ENCODE data around the gene CDH23.

Gene CDH23

GRCh38 chr10:71703577-71703976 is 306.9 kb downstream of the CDH23 start:
- DNase-seq (ENCODE audit: low read depth) = no peak
- no peak overlapping the region for H3K4me3 ChIP-seq (ENCODE audit: low read depth, low read length)
- TF ChIP-seq CTCF (IDR thresholded peaks at IDR 0.05; ENCODE audit: control insufficient read depth, extremely low read depth, insufficient read depth) = no peak

GRCh38 chr10:71704816-71705215 is 308.1 kb downstream of the CDH23 start:
- no peak for TF ChIP-seq CTCF (IDR thresholded peaks at IDR 0.05; ENCODE audit: control insufficient read depth, extremely low read depth, insufficient read depth)
- no peak for DNase-seq (ENCODE audit: low read depth)
- H3K4me3 ChIP-seq (ENCODE audit: low read depth, low read length) = no peak overlapping the region

GRCh38 chr10:71705582-71705981 is 308.9 kb downstream of the CDH23 start:
- no peak overlapping the region for H3K4me3 ChIP-seq (ENCODE audit: low read depth, low read length)
- TF ChIP-seq CTCF (IDR thresholded peaks at IDR 0.05; ENCODE audit: control insufficient read depth, extremely low read depth, insufficient read depth) = no peak
- no peak for DNase-seq (ENCODE audit: low read depth)

DNA sequence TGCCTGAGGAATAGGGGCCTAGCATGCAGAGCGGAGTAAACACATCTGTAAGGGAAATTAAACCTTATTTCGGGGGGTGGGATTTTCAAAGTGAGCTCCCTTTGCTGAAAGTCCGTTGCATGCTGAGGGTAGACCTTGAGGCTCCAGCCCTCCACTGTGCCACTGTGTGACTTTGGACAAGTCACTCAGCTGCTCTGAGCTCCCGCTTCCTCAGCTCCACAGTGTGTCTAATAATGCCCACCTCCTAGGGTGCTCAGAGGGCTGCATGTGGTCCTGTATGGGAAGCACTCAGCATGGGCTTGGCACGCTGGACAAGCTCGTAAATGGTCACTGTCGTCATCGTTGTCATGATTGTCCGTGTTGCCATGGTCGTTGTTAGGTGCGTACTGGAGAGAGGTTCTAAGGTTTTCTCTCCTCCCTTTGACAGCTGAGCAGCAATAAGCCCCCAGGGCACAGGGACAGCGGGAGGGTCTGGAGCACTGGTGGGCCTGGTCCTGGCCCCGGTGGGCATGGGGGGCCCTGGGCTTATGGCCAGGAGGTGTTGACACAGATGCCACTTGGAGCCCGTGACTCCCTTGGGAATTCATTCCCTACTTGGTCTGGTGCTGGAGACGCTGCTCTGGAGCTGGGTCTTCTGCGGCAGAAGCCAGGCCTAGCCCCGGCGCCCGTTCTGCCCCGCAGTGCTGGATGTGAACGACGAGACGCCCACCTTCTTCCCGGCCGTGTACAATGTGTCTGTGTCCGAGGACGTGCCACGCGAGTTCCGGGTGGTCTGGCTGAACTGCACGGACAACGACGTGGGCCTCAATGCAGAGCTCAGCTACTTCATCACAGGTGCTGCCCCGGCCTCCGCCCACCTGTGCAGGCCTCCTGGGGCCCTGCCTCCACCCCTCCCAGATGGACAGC is 309.7 kb downstream of the CDH23 start:
- DNase-seq (ENCODE audit: low read depth) = no peak
- no peak for TF ChIP-seq CTCF (IDR thresholded peaks at IDR 0.05; ENCODE audit: control insufficient read depth, extremely low read depth, insufficient read depth)
- no peak overlapping the region for H3K4me3 ChIP-seq (ENCODE audit: low read depth, low read length)

- no peak for DNase-seq (ENCODE audit: low read depth)
- H3K4me3 ChIP-seq (ENCODE audit: low read depth, low read length) = no peak overlapping the region
- TF ChIP-seq CTCF (IDR thresholded peaks at IDR 0.05; ENCODE audit: control insufficient read depth, extremely low read depth, insufficient read depth) = no peak
Measured at GRCh38 chr10:71707240-71707789, 310.6 kb downstream of the CDH23 start.

- TF ChIP-seq CTCF (IDR thresholded peaks at IDR 0.05; ENCODE audit: control insufficient read depth, extremely low read depth, insufficient read depth) = peak; percentile 98
- H3K4me3 ChIP-seq (ENCODE audit: low read depth, low read length) = no peak overlapping the region
- DNase-seq (ENCODE audit: low read depth) = no peak
Measured at GRCh38 chr10:71708301-71708703, 311.6 kb downstream of the CDH23 start.
